Hepatocyte (in vitro differentiated cells): ENCODE measurements around the gene RAX. TPM values are rescaled to one million over a fixed set of nuclear protein-coding genes. Genes with fewer than 3 reads are reported as not detected.
A peak's percentile ranks its signal among the peaks of the same experiment; 100 is the strongest.

Experiments used
- DNase-seq: peaks from one replicate; pipeline ENCODE4 v3.0.0-alpha.2; 2016; ENCODE audit warnings: low spot score
- H2AFZ ChIP-seq: fragments of 200-600 bp; sonication (generic); 2 replicates; pipeline ENCODE4 v1.6.0; 2016; ENCODE audit warnings: antibody characterized with exemption, mild to moderate bottlenecking
- H3K27ac ChIP-seq: fragments of 200-600 bp; sonication (generic); 2 replicates; pipeline ENCODE4 v1.5.1; 2016; ENCODE audit warnings: mild to moderate bottlenecking
- H3K27me3 ChIP-seq: fragments of 200-600 bp; sonication (generic); 2 replicates; pipeline ENCODE4 v1.6.1; 2016
- H3K36me3 ChIP-seq: fragments of 200-600 bp; sonication (generic); replicated peaks from 2 replicates; pipeline ENCODE4 v1.5.1; 2016; ENCODE audit warnings: low read depth; ENCODE audit not compliant: insufficient read depth
- H3K4me1 ChIP-seq: fragments of 200-600 bp; sonication (generic); 2 replicates; pipeline ENCODE4 v1.5.1; 2016; ENCODE audit warnings: mild to moderate bottlenecking, moderate library complexity; ENCODE audit not compliant: insufficient read depth
- H3K4me2 ChIP-seq: fragments of 200-600 bp; sonication (generic); 2 replicates; pipeline ENCODE4 v1.6.0; 2016
- H3K4me3 ChIP-seq: fragments of 200-600 bp; sonication (generic); 2 replicates; pipeline ENCODE4 v1.5.1; 2016; ENCODE audit warnings: mild to moderate bottlenecking
- H3K79me2 ChIP-seq: fragments of 200-600 bp; sonication (generic); 2 replicates; pipeline ENCODE4 v1.6.0; 2017; ENCODE audit warnings: mild to moderate bottlenecking
- H3K9me2 ChIP-seq: fragments of 200-600 bp; sonication (generic); replicated peaks from 2 replicates; pipeline ENCODE4 v1.6.0; 2017; ENCODE audit warnings: mild to moderate bottlenecking; ENCODE audit not compliant: insufficient read depth
- H3K9me3 ChIP-seq: fragments of 200-600 bp; sonication (generic); 2 replicates; pipeline ENCODE4 v1.5.1; 2016; ENCODE audit warnings: low read depth, mild to moderate bottlenecking
- H4K20me1 ChIP-seq: fragments of 200-600 bp; sonication (generic); 2 replicates; pipeline ENCODE4 v1.6.0; 2016; ENCODE audit warnings: mild to moderate bottlenecking; ENCODE audit not compliant: insufficient read depth, poor library complexity, severe bottlenecking
- CTCF ChIP-seq: fragments of 200-600 bp; sonication (generic); IDR thresholded peaks from 2 replicates; pipeline ENCODE4 v1.5.1; 2016; ENCODE audit warnings: antibody characterized with exemption, mild to moderate bottlenecking; ENCODE audit not compliant: poor library complexity
- EZH2 ChIP-seq: fragments of 200-600 bp; sonication (generic); IDR thresholded peaks from 2 replicates; pipeline ENCODE4 v1.6.1; 2016; ENCODE audit warnings: antibody characterized with exemption, mild to moderate bottlenecking, borderline replicate concordance
- EZH2phosphoT487 ChIP-seq: fragments of 200-600 bp; sonication (generic); IDR thresholded peaks from one replicate; pipeline ENCODE4 v1.6.1; 2018; ENCODE audit warnings: antibody characterized with exemption, mild to moderate bottlenecking, low read depth, moderate library complexity; ENCODE audit not compliant: unreplicated experiment, severe bottlenecking
- WGBS: methylation state at CpG from one replicate; pipeline ENCODE4 v1.1.6; 2016; ENCODE audit warnings: low lambda C conversion rate; ENCODE audit errors: missing lambda C conversion rate; 5-methylcytosine and 5-hydroxymethylcytosine counted together
- polyA plus RNA-seq: library from polyadenylated mRNA; unstranded; fragments of >200 nt; fragmentation: Nextera tagmentation; extraction: Ambion mirVana; gene quantifications from 2 replicates; pipeline ENCODE4 v1.2.1, GENCODE V29; 2016
- total RNA-seq: library from RNA; depleted of rRNA; stranded (reverse); fragments of >200 nt; gene quantifications from 2 replicates; pipeline ENCODE4 v1.2.3, GENCODE V29; 2014

Gene RAX
- total and polyA plus RNA-seq, 2 experiments from 2014 or later = not detected

- Histone ChIP-seq H3K9me3 (no peaks in the 10 kb centered on the region), H3K9me2 (no peaks in the 10 kb centered on the region), H3K4me2 (peak overlapping the region; percentile 86), H3K36me3 (no peaks in the 10 kb centered on the region), H3K79me2 (no peaks in the 10 kb centered on the region), H3K4me1 (peaks cover 8% of the 10 kb centered on the region), H2AFZ (no peak overlapping the region), H3K4me3 (no peak overlapping the region), H3K27me3 (peaks cover 93% of the 10 kb centered on the region), H3K27ac (no peak overlapping the region), H4K20me1 (no peaks in the 10 kb centered on the region)
- TF ChIP-seq EZH2 (no peak), CTCF (no peak), EZH2phosphoT487 (no peak)
- WGBS = 19% methylated on average over 10 of the region's 10 CpGs
- no peak for DNase-seq
Measured at GRCh38 chr18:59266886-59267502, 6.3 kb downstream of the RAX start.

DNA sequence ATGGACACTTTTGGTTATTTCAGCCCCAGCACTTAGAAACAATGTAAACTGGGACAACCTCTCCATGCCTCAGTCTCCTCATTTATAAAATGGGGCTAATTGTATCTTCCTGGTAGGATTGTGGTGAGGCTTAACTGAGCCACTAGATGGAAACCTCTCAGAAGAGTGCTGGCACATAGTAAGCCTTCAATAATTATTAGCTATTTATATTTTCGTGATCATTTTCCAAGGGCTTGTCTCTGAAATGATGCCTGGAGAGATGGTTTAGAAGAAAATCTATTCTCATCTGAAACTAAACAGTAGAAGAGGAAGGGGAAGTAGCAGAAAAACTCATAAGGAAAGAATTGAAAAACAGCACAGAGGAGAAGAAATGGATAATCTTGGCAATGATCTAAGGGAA is 6.8 kb downstream of the RAX start:
- 76% methylated on average over 1 of the region's 1 CpG for WGBS

GRCh38 chr18:59265974-59266369 is 7.3 kb downstream of the RAX start:
- H3K79me2 ChIP-seq = no peaks in the 10 kb centered on the region
- H3K9me3 ChIP-seq = no peaks in the 10 kb centered on the region
- H3K4me1 ChIP-seq = peaks cover 8% of the 10 kb centered on the region
- TF ChIP-seq EZH2phosphoT487 (peak; percentile 10), CTCF (no peak)
- no peaks in the 10 kb centered on the region for H3K9me2 ChIP-seq
- no peaks in the 10 kb centered on the region for H3K36me3 ChIP-seq
- H3K4me3 ChIP-seq = no peak overlapping the region
- peak overlapping the region; percentile 71 for H3K4me2 ChIP-seq
- no peak for DNase-seq
- no peaks in the 10 kb centered on the region for H4K20me1 ChIP-seq
- WGBS = 27% methylated on average over 12 of the region's 12 CpGs
- H3K27ac ChIP-seq = no peak overlapping the region
- H3K27me3 ChIP-seq = peaks cover 83% of the 10 kb centered on the region
- no peak overlapping the region for H2AFZ ChIP-seq

More for the DNA sequence above, 6.8 kb downstream of the RAX start:
- peaks cover 8% of the 10 kb centered on the region for H3K4me1 ChIP-seq
- no peaks in the 10 kb centered on the region for H3K36me3 ChIP-seq
- no peaks in the 10 kb centered on the region for H3K9me3 ChIP-seq
- H2AFZ ChIP-seq = no peak overlapping the region
- no peak overlapping the region for H3K27ac ChIP-seq
- H3K9me2 ChIP-seq = no peaks in the 10 kb centered on the region
- no peak overlapping the region for H3K4me3 ChIP-seq
- H4K20me1 ChIP-seq = no peaks in the 10 kb centered on the region
- no peaks in the 10 kb centered on the region for H3K79me2 ChIP-seq
- TF ChIP-seq EZH2 = no peak
- peak; percentile 83 for TF ChIP-seq EZH2phosphoT487
- H3K27me3 ChIP-seq = peaks cover 88% of the 10 kb centered on the region
- H3K4me2 ChIP-seq = no peak overlapping the region
- no peak for DNase-seq

DNA sequence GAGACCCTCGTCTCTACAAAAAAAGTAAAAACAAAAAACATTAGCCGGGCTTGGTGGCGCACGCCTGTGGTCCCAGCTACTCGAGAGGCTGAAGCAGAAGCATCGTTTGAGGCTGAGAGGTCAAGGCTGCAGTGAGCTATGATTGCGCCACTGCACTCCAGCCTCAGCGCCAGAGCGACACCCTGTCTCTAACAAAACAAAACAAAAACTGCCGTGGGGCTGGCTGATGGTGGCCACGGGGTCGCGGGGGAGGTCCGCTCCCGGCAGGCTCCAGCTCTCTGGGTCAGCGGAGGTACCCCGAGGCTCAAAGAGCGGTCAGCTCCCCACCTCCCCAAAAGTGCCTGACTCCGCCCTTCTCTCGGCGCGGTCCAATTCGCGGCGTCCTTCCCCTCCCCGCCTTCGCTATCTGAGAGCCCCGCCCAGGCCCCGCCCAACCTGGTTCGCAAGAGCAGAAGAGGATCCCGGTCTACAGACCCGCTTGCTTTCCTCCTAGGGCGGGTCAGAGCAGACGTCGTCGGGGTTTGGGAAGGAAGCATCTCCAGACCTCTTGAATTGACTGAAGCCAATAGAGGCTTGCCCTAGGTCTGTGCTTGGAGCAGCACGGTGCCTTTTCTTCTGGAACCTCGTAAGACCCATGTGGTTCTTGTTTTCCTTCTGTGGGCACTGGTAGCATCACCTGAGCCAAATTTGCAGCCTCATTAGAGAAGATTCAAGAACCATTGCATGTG is 7.8 kb downstream of the RAX start:
- H4K20me1 ChIP-seq = no peaks in the 10 kb centered on the region
- no peaks in the 10 kb centered on the region for H3K9me2 ChIP-seq
- no peaks in the 10 kb centered on the region for H3K36me3 ChIP-seq
- TF ChIP-seq EZH2phosphoT487 = peak; percentile 6
- no peak for TF ChIP-seq CTCF
- no peak for TF ChIP-seq EZH2
- 4% methylated on average over 30 of the region's 38 CpGs for WGBS
- DNase-seq = no peak
- peaks cover 8% of the 10 kb centered on the region for H3K4me1 ChIP-seq
- peaks cover 77% of the 10 kb centered on the region for H3K27me3 ChIP-seq
- H3K4me3 ChIP-seq = no peak overlapping the region
- H2AFZ ChIP-seq = no peak overlapping the region
- no peaks in the 10 kb centered on the region for H3K79me2 ChIP-seq
- peak overlapping the region; percentile 71 for H3K4me2 ChIP-seq
- no peak overlapping the region for H3K27ac ChIP-seq
- no peaks in the 10 kb centered on the region for H3K9me3 ChIP-seq
